Loucy (cell line): ENCODE results near the gene KCNN3.
A peak's percentile ranks its signal among the peaks of the same experiment; 100 is the strongest.

Experiments used
- EZH2phosphoT487 ChIP-seq: fragments of 200-600 bp; IDR thresholded peaks from 2 replicates; pipeline ENCODE4 v1.6.1; 2018; ENCODE audit warnings: antibody characterized with exemption, mild to moderate bottlenecking, moderate library complexity, borderline replicate concordance
- TF ChIP-seq, protein P1 (sequence below): fragments of 200-600 bp; sonication (generic); conservative IDR thresholded peaks from 2 replicates; pipeline ENCODE4 v1.5.1; 2014; ENCODE audit warnings: mild to moderate bottlenecking, antibody characterized with exemption, low read length

DNA sequence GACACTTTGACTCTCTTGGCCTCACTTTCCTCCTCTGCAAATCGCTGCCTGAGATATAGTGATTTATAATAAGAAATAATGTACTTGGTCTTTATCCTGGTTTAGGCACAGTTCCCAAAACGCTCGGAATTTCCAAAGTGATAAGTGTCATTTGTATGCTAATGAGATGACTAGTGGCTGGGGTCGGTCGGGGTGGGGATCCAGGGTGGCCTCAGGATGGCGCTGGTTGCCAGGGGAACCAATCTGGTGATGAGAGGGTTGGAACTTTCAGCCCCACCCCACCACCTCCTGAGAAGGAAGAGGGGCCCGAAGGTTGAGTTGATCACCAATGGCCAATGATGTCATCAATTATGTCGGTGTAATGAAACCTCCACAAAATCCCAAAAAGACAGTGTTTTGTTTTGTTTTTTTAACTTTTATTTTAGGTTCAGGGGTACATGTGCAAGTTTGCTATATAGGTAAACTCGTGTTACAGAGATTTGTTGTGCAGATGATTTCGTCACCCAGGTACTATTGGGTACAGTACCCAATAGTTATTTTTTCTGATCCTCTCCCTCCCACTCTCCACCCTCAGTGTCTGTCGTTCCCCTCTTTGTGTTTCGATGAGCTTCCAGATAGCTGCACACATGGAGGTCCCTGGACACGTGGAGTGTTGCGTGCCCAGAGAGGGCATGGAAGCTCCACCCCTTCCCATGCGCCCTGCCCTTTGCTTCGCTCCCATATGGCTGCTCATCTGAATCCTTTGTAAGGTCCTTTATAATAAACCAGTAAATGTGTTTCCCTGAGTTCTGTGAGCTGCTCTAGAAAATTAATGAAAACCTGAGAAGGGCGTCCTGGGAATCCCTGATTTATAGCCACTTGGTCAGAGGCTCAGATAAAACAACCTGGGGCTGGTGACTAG, 97.2 kb downstream of the KCNN3 start:
- TF ChIP-seq, protein P1, sequence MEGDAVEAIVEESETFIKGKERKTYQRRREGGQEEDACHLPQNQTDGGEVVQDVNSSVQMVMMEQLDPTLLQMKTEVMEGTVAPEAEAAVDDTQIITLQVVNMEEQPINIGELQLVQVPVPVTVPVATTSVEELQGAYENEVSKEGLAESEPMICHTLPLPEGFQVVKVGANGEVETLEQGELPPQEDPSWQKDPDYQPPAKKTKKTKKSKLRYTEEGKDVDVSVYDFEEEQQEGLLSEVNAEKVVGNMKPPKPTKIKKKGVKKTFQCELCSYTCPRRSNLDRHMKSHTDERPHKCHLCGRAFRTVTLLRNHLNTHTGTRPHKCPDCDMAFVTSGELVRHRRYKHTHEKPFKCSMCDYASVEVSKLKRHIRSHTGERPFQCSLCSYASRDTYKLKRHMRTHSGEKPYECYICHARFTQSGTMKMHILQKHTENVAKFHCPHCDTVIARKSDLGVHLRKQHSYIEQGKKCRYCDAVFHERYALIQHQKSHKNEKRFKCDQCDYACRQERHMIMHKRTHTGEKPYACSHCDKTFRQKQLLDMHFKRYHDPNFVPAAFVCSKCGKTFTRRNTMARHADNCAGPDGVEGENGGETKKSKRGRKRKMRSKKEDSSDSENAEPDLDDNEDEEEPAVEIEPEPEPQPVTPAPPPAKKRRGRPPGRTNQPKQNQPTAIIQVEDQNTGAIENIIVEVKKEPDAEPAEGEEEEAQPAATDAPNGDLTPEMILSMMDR = peak; percentile 56
- no peak for TF ChIP-seq EZH2phosphoT487
